Measurements from ENCODE around the gene HDGFL2. TPM values are rescaled to one million over a fixed set of nuclear protein-coding genes. Genes with fewer than 3 reads are reported as not detected.

The HDGFL2 gene
- total and polyA plus RNA-seq, 2 of the 8 experiments (the other 6 are each of a cell fraction or from before 2014, with no cell fraction given), result 31.1 to 106 TPM

GRCh38 chr19:4518345-4519171 lies 46.5 kb downstream of the HDGFL2 start, which contains the start of gene PLIN4:
Gene PLIN4 (minus strand): TSS chr19:4518486. CDS start chr19:4518272, 214 bp downstream.
- DNase-seq (ENCODE audit: low read depth in 1 of 2, low spot score in 2 of 2), result peak in 1 of 2 experiments; percentile 54
- no peak within 1 kb of the TSS for H2AK5ac ChIP-seq (ENCODE audit: low read depth, low read length)
- H3K23me2 ChIP-seq (ENCODE audit: low read depth, low read length), result no peaks in the 10 kb centered on the region
- H3K56ac ChIP-seq (replicated peaks; ENCODE audit: insufficient read length, low read depth, low read length), result no peak within 1 kb of the TSS
- H3K23ac ChIP-seq (ENCODE audit: insufficient read length), result no peak within 1 kb of the TSS
- no peak within 1 kb of the TSS for H3K14ac ChIP-seq (ENCODE audit: insufficient read length)
- H2AFZ ChIP-seq (ENCODE audit: low read length), result peak within 1 kb of the TSS; percentile 26; the same call in 1 of the 2 replicates
- no peaks in the 10 kb centered on the region for H3K36me3 ChIP-seq (ENCODE audit: control insufficient read depth in 2 of 4, insufficient read depth in 4 of 4, low read length in 3 of 4)
- H2BK5ac ChIP-seq (ENCODE audit: low read depth, low read length), result no peak within 1 kb of the TSS
- H4K20me1 ChIP-seq (replicated peaks in 1 of 2; ENCODE audit: control insufficient read depth in 1 of 2, insufficient read depth in 2 of 2, low read length in 2 of 2), result no peaks in the 10 kb centered on the region
- H3K4me3 ChIP-seq (ENCODE audit: extremely low read depth in 1 of 4, insufficient read depth in 2 of 4, low read depth in 3 of 4, low read length in 4 of 4), result no peak within 1 kb of the TSS
- CTCF ChIA-PET (ENCODE audit: partially characterized antibody), result interaction anchor here (0.6 to 5.8 kb wide), 5 partner anchors 8 to 125 kb away, joined by 3 to 62 read pairs (median 3); partner anchors contain the start of gene PLIN5
- H3K27ac ChIP-seq (ENCODE audit: low read depth, low read length), result no peak within 1 kb of the TSS
- H4K5ac ChIP-seq (ENCODE audit: insufficient read length, low read depth, low read length), result no peak within 1 kb of the TSS
- H3K9me3 ChIP-seq (ENCODE audit: insufficient read depth in 2 of 2, low read depth in 1 of 2, low read length in 1 of 2), result no peaks in the 10 kb centered on the region
- no peak within 1 kb of the TSS for H4K91ac ChIP-seq (replicated peaks; ENCODE audit: insufficient read length, low read length)
- TF ChIP-seq RAD21 (IDR thresholded peaks at IDR 0.05 in 1 of 2, conservative IDR thresholded peaks at IDR 0.05 in 1 of 2; ENCODE audit: low read depth in 2 of 2, low read length in 2 of 2), result no peak
- TF ChIP-seq EP300 (IDR thresholded peaks at IDR 0.05; ENCODE audit: borderline replicate concordance in 1 of 2, low read depth in 2 of 2, low read length in 2 of 2), result no peak
- no peak for TF ChIP-seq GABPA (IDR thresholded peaks at IDR 0.05; ENCODE audit: borderline replicate concordance, insufficient read depth, low read length)
- no peak for TF ChIP-seq RNF2 (IDR thresholded peaks at IDR 0.05; ENCODE audit: borderline replicate concordance, low read depth, low read length, missing control alignments, poor library complexity, severe bottlenecking)
- no peak for TF ChIP-seq MAFK (IDR thresholded peaks at IDR 0.05; ENCODE audit: low read depth, low read length)
- TF ChIP-seq ZNF274 (IDR thresholded peaks at IDR 0.05; ENCODE audit: borderline replicate concordance, extremely low read depth, low read length), result no peak
- TF ChIP-seq, protein P1, sequence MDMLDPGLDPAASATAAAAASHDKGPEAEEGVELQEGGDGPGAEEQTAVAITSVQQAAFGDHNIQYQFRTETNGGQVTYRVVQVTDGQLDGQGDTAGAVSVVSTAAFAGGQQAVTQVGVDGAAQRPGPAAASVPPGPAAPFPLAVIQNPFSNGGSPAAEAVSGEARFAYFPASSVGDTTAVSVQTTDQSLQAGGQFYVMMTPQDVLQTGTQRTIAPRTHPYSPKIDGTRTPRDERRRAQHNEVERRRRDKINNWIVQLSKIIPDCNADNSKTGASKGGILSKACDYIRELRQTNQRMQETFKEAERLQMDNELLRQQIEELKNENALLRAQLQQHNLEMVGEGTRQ (IDR thresholded peaks at IDR 0.05; ENCODE audit: low read length), result 0 out of 2 replicates have a peak, but pooled peaks have one; percentile 24
- H3K27me3 ChIP-seq (replicated peaks in 1 of 4; ENCODE audit: control insufficient read depth in 3 of 4, extremely low read depth in 1 of 4, insufficient read depth in 3 of 4, low read length in 3 of 4), result peaks cover 0 to 28% (median 20%) of the 10 kb centered on the region in 4 experiments; a peak in 5 of 7 replicates
- no peaks in the 10 kb centered on the region for H3K79me1 ChIP-seq (ENCODE audit: low read depth, low read length)
- no peak for FAIRE-seq
- no peak within 1 kb of the TSS; the same call in 1 of the 2 replicates for H3K18ac ChIP-seq (ENCODE audit: extremely low read depth, low read length)
- peaks cover 0 to 3% (median under 1%) of the 10 kb centered on the region in 4 experiments; a peak in 4 of 7 replicates for H3K4me1 ChIP-seq (replicated peaks in 1 of 4; ENCODE audit: control insufficient read depth in 3 of 4, insufficient read depth in 4 of 4, low read length in 3 of 4)
- no peak within 1 kb of the TSS for H3K4me2 ChIP-seq (ENCODE audit: insufficient read depth in 1 of 2, low read depth in 2 of 2, low read length in 2 of 2)
- POLR2A ChIA-PET (ENCODE audit: partially characterized antibody), result interaction anchor here (0.6 to 3.9 kb wide), 13 partner anchors 8 to 114 kb away, joined by 3 to 27 read pairs (median 3); partner anchors contain the start of genes LRG1 and PLIN5
- H2BK12ac ChIP-seq (ENCODE audit: low read depth, low read length), result 0 out of 2 replicates have a peak within 1 kb of the TSS, but pooled peaks have one; percentile 9
- H4K8ac ChIP-seq (ENCODE audit: extremely low read depth, insufficient read depth, low read length), result peak within 1 kb of the TSS; percentile 85; the same call in 1 of the 2 replicates
- no peak within 1 kb of the TSS for H3K9ac ChIP-seq (replicated peaks in 1 of 4; ENCODE audit: extremely low read depth in 1 of 4, low read depth in 3 of 4, low read length in 3 of 4)
- H3K79me2 ChIP-seq (ENCODE audit: control insufficient read depth in 1 of 2, insufficient read depth in 2 of 2, low read length in 2 of 2), result no peaks in the 10 kb centered on the region
- H2BK120ac ChIP-seq (replicated peaks; ENCODE audit: low read depth, low read length), result no peak within 1 kb of the TSS
- no peak within 1 kb of the TSS for H3K4ac ChIP-seq (replicated peaks; ENCODE audit: insufficient read length, low read depth, low read length)
- 88% methylated on average over 18 of the region's 34 CpGs; no CpG with 5 or more reads in 1 of the 2 experiments for WGBS, 2 experiments (ENCODE audit: extremely low coverage in 1 of 2, insufficient coverage in 1 of 2, insufficient read length in 1 of 2, insufficient replicate concordance in 2 of 2, low coverage in 1 of 2, low lambda C conversion rate in 2 of 2, missing lambda C conversion rate in 1 of 2)
- 0 out of 2 replicates have a peak within 1 kb of the TSS, but pooled peaks have one; percentile 8 for H2BK20ac ChIP-seq (ENCODE audit: low read length)
- H2BK15ac ChIP-seq (ENCODE audit: low read length), result peak within 1 kb of the TSS; percentile 53; the same call in 1 of the 2 replicates
